Measurements from ENCODE around the gene TBC1D7.
A peak's percentile ranks its signal among the peaks of the same experiment; 100 is the strongest.

Gene TBC1D7

DNA sequence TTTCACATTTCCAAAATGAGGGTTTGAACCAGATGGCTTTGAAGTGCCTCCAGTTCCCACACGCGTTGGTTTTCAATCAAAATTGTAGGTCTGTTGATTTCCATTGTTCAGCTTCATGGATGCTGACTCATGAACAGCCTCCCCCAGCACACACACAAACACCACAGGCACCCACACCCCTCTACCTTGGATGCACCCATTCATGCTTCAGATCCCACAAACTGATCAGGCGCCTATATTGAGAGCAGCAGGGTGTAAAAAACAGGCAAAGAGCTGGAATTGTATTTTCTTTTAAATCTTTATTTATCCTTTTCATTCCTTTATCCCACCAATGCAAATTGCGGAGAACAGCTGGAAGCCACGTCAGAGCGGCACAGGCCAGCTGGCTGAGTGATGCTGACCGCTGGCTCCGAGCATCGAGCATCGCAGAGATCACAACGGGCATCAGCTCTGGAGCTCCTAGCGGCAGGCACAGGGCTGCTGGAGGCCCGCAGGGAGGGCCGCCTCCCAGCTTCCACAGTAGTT lies 29.3 kb upstream of the TBC1D7 start:
- H3K4me1 ChIP-seq (ENCODE audit: control insufficient read depth, low read length) = peaks cover 40% of the 10 kb centered on the region
- H3K27ac ChIP-seq (ENCODE audit: low read depth, low read length) = no peak overlapping the region

GRCh38 chr6:13355999-13356785 lies 27.9 kb upstream of the TBC1D7 start:
- peak overlapping the region; percentile 77 for H3K27ac ChIP-seq (ENCODE audit: low read depth, low read length)
- peak overlapping the region; percentile 60 for H3K4me3 ChIP-seq (ENCODE audit: low read length)
- no peaks in the 10 kb centered on the region for H3K9me3 ChIP-seq (ENCODE audit: control insufficient read depth, insufficient read depth, low read length)
- no peaks in the 10 kb centered on the region for H4K20me1 ChIP-seq (ENCODE audit: control insufficient read depth, insufficient read depth, low read depth, low read length)
- peaks cover 40% of the 10 kb centered on the region for H3K4me1 ChIP-seq (ENCODE audit: control insufficient read depth, low read length)
- H3K9me2 ChIP-seq (replicated peaks; ENCODE audit: control insufficient read depth, low read length) = no peaks in the 10 kb centered on the region
- no peak for TF ChIP-seq EZH2phosphoT487 (IDR thresholded peaks at IDR 0.05; ENCODE audit: borderline replicate concordance, low read length)
- H3K79me2 ChIP-seq (ENCODE audit: control insufficient read depth, low read length) = no peaks in the 10 kb centered on the region
- peaks cover 14% of the 10 kb centered on the region for H3F3A ChIP-seq (ENCODE audit: control insufficient read depth, insufficient read depth)
- no peaks in the 10 kb centered on the region for H3K27me3 ChIP-seq (ENCODE audit: control insufficient read depth, low read length)
- no peaks in the 10 kb centered on the region for H3K36me3 ChIP-seq (ENCODE audit: control insufficient read depth, low read length)
- peak overlapping the region; percentile 69 for H3K4me2 ChIP-seq (ENCODE audit: low read length)

More for the DNA sequence above, 29.3 kb upstream of the TBC1D7 start:
- Histone ChIP-seq H3K27me3 (ENCODE audit: control insufficient read depth, low read length) (no peaks in the 10 kb centered on the region), H3K79me2 (ENCODE audit: control insufficient read depth, low read length) (no peaks in the 10 kb centered on the region), H3K9me3 (ENCODE audit: control insufficient read depth, insufficient read depth, low read length) (no peaks in the 10 kb centered on the region), H3K4me3 (ENCODE audit: low read length) (no peak overlapping the region; the same call in 1 of the 2 replicates), H3K9me2 (replicated peaks; ENCODE audit: control insufficient read depth, low read length) (no peaks in the 10 kb centered on the region), H3K4me2 (ENCODE audit: low read length) (peak overlapping the region; percentile 69), H4K20me1 (ENCODE audit: control insufficient read depth, insufficient read depth, low read depth, low read length) (no peaks in the 10 kb centered on the region), H3K36me3 (ENCODE audit: control insufficient read depth, low read length) (no peaks in the 10 kb centered on the region), H3F3A (ENCODE audit: control insufficient read depth, insufficient read depth) (peaks cover 14% of the 10 kb centered on the region)
- TF ChIP-seq, protein P1, sequence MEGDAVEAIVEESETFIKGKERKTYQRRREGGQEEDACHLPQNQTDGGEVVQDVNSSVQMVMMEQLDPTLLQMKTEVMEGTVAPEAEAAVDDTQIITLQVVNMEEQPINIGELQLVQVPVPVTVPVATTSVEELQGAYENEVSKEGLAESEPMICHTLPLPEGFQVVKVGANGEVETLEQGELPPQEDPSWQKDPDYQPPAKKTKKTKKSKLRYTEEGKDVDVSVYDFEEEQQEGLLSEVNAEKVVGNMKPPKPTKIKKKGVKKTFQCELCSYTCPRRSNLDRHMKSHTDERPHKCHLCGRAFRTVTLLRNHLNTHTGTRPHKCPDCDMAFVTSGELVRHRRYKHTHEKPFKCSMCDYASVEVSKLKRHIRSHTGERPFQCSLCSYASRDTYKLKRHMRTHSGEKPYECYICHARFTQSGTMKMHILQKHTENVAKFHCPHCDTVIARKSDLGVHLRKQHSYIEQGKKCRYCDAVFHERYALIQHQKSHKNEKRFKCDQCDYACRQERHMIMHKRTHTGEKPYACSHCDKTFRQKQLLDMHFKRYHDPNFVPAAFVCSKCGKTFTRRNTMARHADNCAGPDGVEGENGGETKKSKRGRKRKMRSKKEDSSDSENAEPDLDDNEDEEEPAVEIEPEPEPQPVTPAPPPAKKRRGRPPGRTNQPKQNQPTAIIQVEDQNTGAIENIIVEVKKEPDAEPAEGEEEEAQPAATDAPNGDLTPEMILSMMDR (IDR thresholded peaks at IDR 0.05; ENCODE audit: low read depth, low read length, poor library complexity, severe bottlenecking) = no peak
- no peak for TF ChIP-seq EZH2phosphoT487 (IDR thresholded peaks at IDR 0.05; ENCODE audit: borderline replicate concordance, low read length)

GRCh38 chr6:13355043-13355945 lies 27.0 kb upstream of the TBC1D7 start:
- Histone ChIP-seq H3K36me3 (ENCODE audit: control insufficient read depth, low read length) (no peaks in the 10 kb centered on the region), H3K9me2 (replicated peaks; ENCODE audit: control insufficient read depth, low read length) (no peaks in the 10 kb centered on the region), H3K4me1 (ENCODE audit: control insufficient read depth, low read length) (peaks cover 40% of the 10 kb centered on the region), H3K79me2 (ENCODE audit: control insufficient read depth, low read length) (no peaks in the 10 kb centered on the region), H3K9me3 (ENCODE audit: control insufficient read depth, insufficient read depth, low read length) (no peaks in the 10 kb centered on the region), H3F3A (ENCODE audit: control insufficient read depth, insufficient read depth) (peaks cover 14% of the 10 kb centered on the region), H4K20me1 (ENCODE audit: control insufficient read depth, insufficient read depth, low read depth, low read length) (no peaks in the 10 kb centered on the region), H3K27ac (ENCODE audit: low read depth, low read length) (peak overlapping the region; percentile 77), H3K4me3 (ENCODE audit: low read length) (peak overlapping the region; percentile 60), H3K27me3 (ENCODE audit: control insufficient read depth, low read length) (no peaks in the 10 kb centered on the region), H3K4me2 (ENCODE audit: low read length) (peak overlapping the region; percentile 69)
- TF ChIP-seq, protein P1 (IDR thresholded peaks at IDR 0.05; ENCODE audit: low read depth, low read length, poor library complexity, severe bottlenecking) = no peak
- TF ChIP-seq EZH2phosphoT487 (IDR thresholded peaks at IDR 0.05; ENCODE audit: borderline replicate concordance, low read length) = no peak

All from DOHH2 (cell line).